Measurements from ENCODE around the gene TUBB8.
"Not testable (repeated sequence)": the region's sequence is repeated elsewhere in the genome, so short reads cannot be mapped to it uniquely, and the experiment has no call there.

- not testable (repeated sequence) for TF ChIP-seq EZH2 (IDR thresholded peaks at IDR 0.05; ENCODE audit: borderline replicate concordance, control insufficient read depth, low read depth, low read length); CTCF (IDR thresholded peaks at IDR 0.05 in 2 of 3, conservative IDR thresholded peaks at IDR 0.05 in 1 of 3; ENCODE audit: control insufficient read depth in 2 of 3, extremely low read depth in 1 of 3, insufficient read depth in 1 of 3, low read depth in 3 of 3, low read length in 3 of 3); PML (IDR thresholded peaks at IDR 0.05; ENCODE audit: low read length); CEBPB (IDR thresholded peaks at IDR 0.05; ENCODE audit: borderline replicate concordance in 1 of 2, low read depth in 2 of 2, low read length in 2 of 2); SP1 (IDR thresholded peaks at IDR 0.05; ENCODE audit: low read depth, low read length); TCF7 (IDR thresholded peaks at IDR 0.05; ENCODE audit: borderline replicate concordance); KDM1A (IDR thresholded peaks at IDR 0.05; ENCODE audit: borderline replicate concordance); DPF2 (IDR thresholded peaks at IDR 0.05); ZNF274 (IDR thresholded peaks at IDR 0.05; ENCODE audit: insufficient read depth, insufficient read length)
Measured at GRCh38 chr10:49926-50325, 830 bp upstream of the TUBB8 start.

All from GM12878 (cell line).